ENCODE data around the gene EML5. TPM values are rescaled to one million over a fixed set of nuclear protein-coding genes. Genes with fewer than 3 reads are reported as not detected.

The EML5 gene
- polyA plus RNA-seq, 3 donors, result not detected

GRCh38 chr14:88562831-88563686 is 229.7 kb downstream of the EML5 start, which contains the start of gene ZC3H14:
ZC3H14 (plus strand) TSS chr14:88563037; CDS start chr14:88563134, 97 bp downstream.
- peaks cover 4% of the 10 kb centered on the region for H4K20me1 ChIP-seq (ENCODE audit: insufficient read depth, low read length)
- H3K4me3 ChIP-seq (replicated peaks in 1 of 3; ENCODE audit: low read depth in 2 of 3, low read length in 3 of 3), result peak within 1 kb of the TSS; percentile 66 to 93 (median 85)
- H3K36me3 Mint-ChIP-seq, result peaks cover 9 to 10% of the 10 kb centered on the region in 2 donors
- peaks cover 2 to 9% (median 6%) of the 10 kb centered on the region in 7 donors for H3K9me3 Mint-ChIP-seq
- H3K27me3 Mint-ChIP-seq (ENCODE audit: low read depth in 3 of 3), result peaks cover 20 to 31% (median 27%) of the 10 kb centered on the region in 3 donors
- peaks cover 20% of the 10 kb centered on the region for H3K4me1 Mint-ChIP-seq
- peak; percentile 74 to 76 (median 76) for DNase-seq
- peak within 1 kb of the TSS; percentile 95 to 96 for H3K4me3 Mint-ChIP-seq
- H3K27ac ChIP-seq (ENCODE audit: low read depth in 1 of 2, low read length in 2 of 2), result peak within 1 kb of the TSS in 1 of 2 donors; percentile 71
- H3K4me1 ChIP-seq (ENCODE audit: control insufficient read depth in 1 of 2, insufficient read depth in 2 of 2, low read length in 2 of 2), result peaks cover 14 to 22% of the 10 kb centered on the region in 2 donors
- intact Hi-C loops (cut with micrococcal nuclease), result no loop called here
- peaks cover 9 to 17% of the 10 kb centered on the region in 2 donors for H3K27me3 ChIP-seq (ENCODE audit: control insufficient read depth in 2 of 2, insufficient read depth in 2 of 2, low read length in 2 of 2)
- H3K4me2 ChIP-seq (replicated peaks; ENCODE audit: extremely low read depth, low read length, poor library complexity, severe bottlenecking), result peak within 1 kb of the TSS; percentile 80
- H3K36me3 ChIP-seq (replicated peaks in 1 of 2; ENCODE audit: control insufficient read depth in 1 of 2, insufficient read depth in 2 of 2, low read length in 2 of 2), result peaks cover 7 to 8% of the 10 kb centered on the region in 2 donors
- peak within 1 kb of the TSS; percentile 81 for H3K9ac ChIP-seq (ENCODE audit: insufficient read depth, low read length, poor library complexity, severe bottlenecking)
- H2AFZ ChIP-seq (ENCODE audit: insufficient read depth, low read depth, low read length, poor library complexity, severe bottlenecking), result peak within 1 kb of the TSS; percentile 92
- under 1% methylated on average over 95 of the region's 99 CpGs for WGBS (ENCODE audit: insufficient coverage)
- peaks cover 18% of the 10 kb centered on the region for H3K79me2 ChIP-seq (ENCODE audit: insufficient read depth, low read length)
- peak within 1 kb of the TSS; percentile 82 to 95 (median 91) for H3K27ac Mint-ChIP-seq
- TF ChIP-seq, protein P1, sequence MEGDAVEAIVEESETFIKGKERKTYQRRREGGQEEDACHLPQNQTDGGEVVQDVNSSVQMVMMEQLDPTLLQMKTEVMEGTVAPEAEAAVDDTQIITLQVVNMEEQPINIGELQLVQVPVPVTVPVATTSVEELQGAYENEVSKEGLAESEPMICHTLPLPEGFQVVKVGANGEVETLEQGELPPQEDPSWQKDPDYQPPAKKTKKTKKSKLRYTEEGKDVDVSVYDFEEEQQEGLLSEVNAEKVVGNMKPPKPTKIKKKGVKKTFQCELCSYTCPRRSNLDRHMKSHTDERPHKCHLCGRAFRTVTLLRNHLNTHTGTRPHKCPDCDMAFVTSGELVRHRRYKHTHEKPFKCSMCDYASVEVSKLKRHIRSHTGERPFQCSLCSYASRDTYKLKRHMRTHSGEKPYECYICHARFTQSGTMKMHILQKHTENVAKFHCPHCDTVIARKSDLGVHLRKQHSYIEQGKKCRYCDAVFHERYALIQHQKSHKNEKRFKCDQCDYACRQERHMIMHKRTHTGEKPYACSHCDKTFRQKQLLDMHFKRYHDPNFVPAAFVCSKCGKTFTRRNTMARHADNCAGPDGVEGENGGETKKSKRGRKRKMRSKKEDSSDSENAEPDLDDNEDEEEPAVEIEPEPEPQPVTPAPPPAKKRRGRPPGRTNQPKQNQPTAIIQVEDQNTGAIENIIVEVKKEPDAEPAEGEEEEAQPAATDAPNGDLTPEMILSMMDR (IDR thresholded peaks at IDR 0.05), result no peak
- peaks cover 2 to 4% of the 10 kb centered on the region in 2 donors for H3K9me3 ChIP-seq (replicated peaks in 1 of 2; ENCODE audit: control insufficient read depth in 1 of 2, insufficient read depth in 1 of 2, low read length in 2 of 2)

DNA sequence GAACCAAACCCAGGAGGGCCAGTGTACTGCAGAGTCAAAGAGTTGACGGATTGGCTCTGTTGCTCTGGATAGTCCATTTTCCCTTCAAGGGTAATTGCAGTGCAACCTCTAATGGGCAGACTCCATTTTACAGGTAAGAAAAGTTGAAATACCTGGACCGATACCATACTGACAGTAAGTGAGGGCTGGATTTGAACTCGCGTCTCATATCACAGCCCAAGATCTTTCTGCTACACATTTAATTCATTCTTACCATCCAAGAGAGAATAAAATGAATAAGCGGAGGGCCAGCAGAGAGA is 230.3 kb downstream of the EML5 start:
- H3K27ac ChIP-seq (ENCODE audit: low read depth in 1 of 2, low read length in 2 of 2), result peak overlapping the region in 1 of 2 donors; percentile 71
- peak overlapping the region in 1 of 7 donors; percentile 41 for H3K27ac Mint-ChIP-seq
- 50% methylated on average over 2 of the region's 5 CpGs for WGBS (ENCODE audit: insufficient coverage)
- TF ChIP-seq, protein P1 (IDR thresholded peaks at IDR 0.05), result no peak
- peak overlapping the region; percentile 92 for H2AFZ ChIP-seq (ENCODE audit: insufficient read depth, low read depth, low read length, poor library complexity, severe bottlenecking)
- intact Hi-C loops (cut with micrococcal nuclease), result no loop called here
- H3K4me2 ChIP-seq (replicated peaks; ENCODE audit: extremely low read depth, low read length, poor library complexity, severe bottlenecking), result peak overlapping the region; percentile 80
- H3K27me3 Mint-ChIP-seq (ENCODE audit: low read depth in 3 of 3), result peaks cover 25 to 37% (median 31%) of the 10 kb centered on the region in 3 donors
- H3K36me3 Mint-ChIP-seq, result peaks cover 4 to 5% of the 10 kb centered on the region in 2 donors
- peaks cover 14 to 22% of the 10 kb centered on the region in 2 donors for H3K4me1 ChIP-seq (ENCODE audit: control insufficient read depth in 1 of 2, insufficient read depth in 2 of 2, low read length in 2 of 2)
- H3K4me3 ChIP-seq (replicated peaks in 1 of 3; ENCODE audit: low read depth in 2 of 3, low read length in 3 of 3), result peak overlapping the region; percentile 66 to 93 (median 85)
- peaks cover 0 to 6% (median 2%) of the 10 kb centered on the region in 7 donors for H3K9me3 Mint-ChIP-seq
- H3K9ac ChIP-seq (ENCODE audit: insufficient read depth, low read length, poor library complexity, severe bottlenecking), result peak overlapping the region; percentile 81
- peaks cover 12 to 19% of the 10 kb centered on the region in 2 donors for H3K27me3 ChIP-seq (ENCODE audit: control insufficient read depth in 2 of 2, insufficient read depth in 2 of 2, low read length in 2 of 2)
- H4K20me1 ChIP-seq (ENCODE audit: insufficient read depth, low read length), result peaks cover 4% of the 10 kb centered on the region
- peaks cover 20% of the 10 kb centered on the region for H3K4me1 Mint-ChIP-seq
- peaks cover 2 to 3% of the 10 kb centered on the region in 2 donors for H3K36me3 ChIP-seq (replicated peaks in 1 of 2; ENCODE audit: control insufficient read depth in 1 of 2, insufficient read depth in 2 of 2, low read length in 2 of 2)
- no peaks in the 10 kb centered on the region for H3K9me3 ChIP-seq (replicated peaks in 1 of 2; ENCODE audit: control insufficient read depth in 1 of 2, insufficient read depth in 1 of 2, low read length in 2 of 2)
- peaks cover 18% of the 10 kb centered on the region for H3K79me2 ChIP-seq (ENCODE audit: insufficient read depth, low read length)
- no peak for DNase-seq
- H3K4me3 Mint-ChIP-seq, result peak overlapping the region; percentile 95 to 96

Small RNA genes within 50 kb of the gene (small RNA-seq; reads per million reads assigned to genes)
- not detected for gene RF00019 (ENCODE audit: insufficient read length, low read depth)
- not detected for gene RNU4-92P (ENCODE audit: insufficient read length, low read depth)

Other genes with a start within 250 kb of the EML5 start
- not detected for gene PTPN21, start 237.9 kb downstream of the EML5 start, polyA plus RNA-seq
- gene ZC3H14, start 229.9 kb downstream of the EML5 start, polyA plus RNA-seq, result 10 to 100 TPM; 18.9 to 30.2 (median 27.1) TPM
- gene TTC8, start 31.7 kb upstream of the EML5 start, polyA plus RNA-seq, result 1 to 10 TPM; 2.3 to 3.7 (median 2.7) TPM